Measurements from ENCODE around the gene ARHGAP42.
"Not testable (repeated sequence)": the region's sequence is repeated elsewhere in the genome, so short reads cannot be mapped to it uniquely, and the experiment has no call there.

The ARHGAP42 gene

GRCh38 chr11:100726680-100727079 lies 39.6 kb downstream of the ARHGAP42 start:
- DNase-seq (ENCODE audit: low read depth), result no peak

- no peak for DNase-seq (ENCODE audit: low read depth)
These were observed 40.3 kb downstream of the ARHGAP42 start for GRCh38 chr11:100727410-100727809.

- DNase-seq (ENCODE audit: low read depth), result no peak
These were observed 43.2 kb downstream of the ARHGAP42 start for GRCh38 chr11:100730266-100730665.

GRCh38 chr11:100731471-100731870 lies 44.4 kb downstream of the ARHGAP42 start:
- DNase-seq (ENCODE audit: low read depth), result no peak

GRCh38 chr11:100732949-100733348 lies 45.9 kb downstream of the ARHGAP42 start:
- DNase-seq (ENCODE audit: low read depth), result no peak

GRCh38 chr11:100734743-100735527 lies 47.8 kb downstream of the ARHGAP42 start:
- no peak for DNase-seq (ENCODE audit: low read depth)

- DNase-seq (ENCODE audit: low read depth), result no peak
These were observed 49.0 kb downstream of the ARHGAP42 start for GRCh38 chr11:100735949-100736675.

GRCh38 chr11:100738701-100739270 lies 51.7 kb downstream of the ARHGAP42 start:
- DNase-seq (ENCODE audit: low read depth), result no peak

GRCh38 chr11:100739666-100740065 lies 52.6 kb downstream of the ARHGAP42 start:
- no peak for DNase-seq (ENCODE audit: low read depth)

- no peak for DNase-seq (ENCODE audit: low read depth)
These were observed 53.4 kb downstream of the ARHGAP42 start for GRCh38 chr11:100740440-100740839.

GRCh38 chr11:100741866-100742625 lies 55.0 kb downstream of the ARHGAP42 start:
- DNase-seq (ENCODE audit: low read depth), result no peak

- DNase-seq (ENCODE audit: low read depth), result no peak
These were observed 59.4 kb downstream of the ARHGAP42 start for GRCh38 chr11:100746448-100746847.

- no peak for DNase-seq (ENCODE audit: low read depth)
These were observed 61.1 kb downstream of the ARHGAP42 start for GRCh38 chr11:100748153-100748552.

GRCh38 chr11:100749887-100750565 lies 62.9 kb downstream of the ARHGAP42 start:
- not testable (repeated sequence) for DNase-seq (ENCODE audit: low read depth)

- DNase-seq (ENCODE audit: low read depth), result not testable (repeated sequence)
These were observed 63.4 kb downstream of the ARHGAP42 start for GRCh38 chr11:100750566-100750891.

- DNase-seq (ENCODE audit: low read depth), result no peak
These were observed 65.5 kb downstream of the ARHGAP42 start for GRCh38 chr11:100752371-100753171.

- no peak for DNase-seq (ENCODE audit: low read depth)
These were observed 66.1 kb downstream of the ARHGAP42 start for GRCh38 chr11:100753172-100753543.

- no peak for DNase-seq (ENCODE audit: low read depth)
These were observed 66.5 kb downstream of the ARHGAP42 start for GRCh38 chr11:100753571-100753970.

- DNase-seq (ENCODE audit: low read depth), result no peak
These were observed 69.5 kb downstream of the ARHGAP42 start for GRCh38 chr11:100756559-100756958.

- no peak for DNase-seq (ENCODE audit: low read depth)
These were observed 70.6 kb downstream of the ARHGAP42 start for GRCh38 chr11:100757646-100758045.

GRCh38 chr11:100759106-100759505 lies 72.0 kb downstream of the ARHGAP42 start:
- no peak for DNase-seq (ENCODE audit: low read depth)
